HuH-7 (cell line): ENCODE results near the gene ANKMY1.
"Not testable (repeated sequence)": the region's sequence is repeated elsewhere in the genome, so short reads cannot be mapped to it uniquely, and the experiment has no call there.

Experiments used
- DNase-seq: peaks from one replicate; pipeline ENCODE4 v3.0.0; 2011; ENCODE audit warnings: low spot score

The ANKMY1 gene

GRCh38 chr2:240502430-240503121 is 55.2 kb downstream of the ANKMY1 start:
- DNase-seq: no peak

DNA sequence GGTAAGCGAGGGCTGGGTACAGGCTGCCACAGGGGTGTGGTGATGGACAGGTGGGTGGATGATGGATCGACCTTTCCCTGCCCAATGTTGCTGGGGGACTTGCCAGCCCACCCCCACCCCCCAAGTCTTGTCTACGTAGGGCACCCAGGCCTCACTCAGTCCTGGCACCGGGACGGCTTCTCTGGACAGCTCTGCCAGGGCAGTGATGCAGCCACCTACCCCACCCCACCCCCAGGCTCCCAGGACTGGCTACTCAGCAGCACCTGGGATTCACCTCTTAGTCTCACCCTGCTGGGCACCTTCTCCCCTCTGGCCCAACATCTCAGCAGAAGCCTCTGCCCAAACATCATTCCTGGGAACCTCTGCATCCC is 55.7 kb downstream of the ANKMY1 start:
- DNase-seq: no peak

DNA sequence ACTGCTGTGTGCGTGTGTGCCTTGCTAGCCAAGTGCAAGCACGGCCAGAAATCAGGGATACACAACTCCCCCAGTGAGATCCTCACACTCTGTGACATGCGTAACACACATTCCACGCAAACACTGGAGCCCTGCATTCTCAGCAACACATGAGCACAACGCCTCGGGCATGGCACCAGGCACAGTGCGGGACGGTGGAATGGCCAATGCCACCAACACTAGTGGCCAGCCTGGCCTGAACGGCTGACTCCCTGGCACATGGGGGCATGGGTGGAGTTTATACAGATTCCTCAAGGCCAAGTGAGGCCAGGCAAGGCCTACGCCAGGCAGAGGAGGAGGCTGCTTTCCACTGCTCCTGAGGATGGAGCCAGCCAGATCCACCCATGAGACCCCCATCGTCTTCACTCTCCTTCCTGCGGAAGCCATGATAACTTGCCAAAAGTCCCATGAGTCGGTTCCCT is 56.2 kb downstream of the ANKMY1 start:
- no peak for DNase-seq

- no peak for DNase-seq
These were observed 57.0 kb downstream of the ANKMY1 start for GRCh38 chr2:240500561-240501423.

DNA sequence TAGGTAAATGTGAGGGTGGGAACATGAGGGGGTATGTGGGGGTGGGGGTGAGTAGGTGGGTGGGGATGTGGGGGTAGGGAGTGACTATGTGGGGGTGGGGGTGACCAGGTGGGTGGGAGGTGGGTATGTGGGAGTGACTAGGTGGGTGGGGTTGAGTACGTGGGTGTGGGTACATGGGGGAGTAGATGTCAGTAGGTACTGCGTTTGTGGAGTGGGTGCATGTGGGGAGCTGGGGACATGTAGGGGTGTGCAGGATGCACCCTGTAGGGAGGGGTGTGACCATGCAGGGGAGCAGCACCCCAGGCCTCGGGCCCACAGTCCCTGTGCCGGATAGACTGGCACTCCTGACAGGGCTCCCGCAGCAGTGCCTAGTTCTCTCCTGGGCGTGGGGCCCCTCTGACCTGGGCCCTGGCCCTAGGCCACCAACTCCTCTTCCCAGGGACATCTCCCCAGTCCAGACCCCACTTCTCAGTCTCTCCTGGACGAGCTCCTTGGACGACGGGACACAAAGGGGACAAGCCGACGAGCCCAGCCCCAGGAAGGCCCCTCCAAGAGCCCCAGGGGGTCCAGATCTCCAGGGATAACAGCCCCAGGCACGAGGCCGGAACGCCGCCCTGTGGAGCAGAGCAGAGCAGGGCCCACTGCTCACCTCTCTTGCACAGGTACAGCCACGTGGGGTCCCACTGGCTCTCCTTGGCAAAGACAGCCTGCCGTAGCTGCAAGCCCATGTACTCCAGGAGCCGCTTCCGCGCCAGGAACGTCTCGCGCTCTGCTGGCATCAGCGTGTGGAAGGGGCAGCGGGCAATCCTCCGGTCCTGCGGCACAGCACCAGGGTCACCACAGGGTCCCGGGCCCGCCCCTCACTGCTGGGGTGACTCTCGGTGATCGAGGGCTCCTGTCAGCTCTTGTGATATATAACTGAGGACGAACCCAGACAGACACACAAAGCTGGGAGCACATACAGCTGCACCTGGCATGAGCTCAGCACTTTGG is 58.2 kb downstream of the ANKMY1 start:
- no peak for DNase-seq

- no peak for DNase-seq
These were observed 58.9 kb downstream of the ANKMY1 start for GRCh38 chr2:240498958-240499260.

DNA sequence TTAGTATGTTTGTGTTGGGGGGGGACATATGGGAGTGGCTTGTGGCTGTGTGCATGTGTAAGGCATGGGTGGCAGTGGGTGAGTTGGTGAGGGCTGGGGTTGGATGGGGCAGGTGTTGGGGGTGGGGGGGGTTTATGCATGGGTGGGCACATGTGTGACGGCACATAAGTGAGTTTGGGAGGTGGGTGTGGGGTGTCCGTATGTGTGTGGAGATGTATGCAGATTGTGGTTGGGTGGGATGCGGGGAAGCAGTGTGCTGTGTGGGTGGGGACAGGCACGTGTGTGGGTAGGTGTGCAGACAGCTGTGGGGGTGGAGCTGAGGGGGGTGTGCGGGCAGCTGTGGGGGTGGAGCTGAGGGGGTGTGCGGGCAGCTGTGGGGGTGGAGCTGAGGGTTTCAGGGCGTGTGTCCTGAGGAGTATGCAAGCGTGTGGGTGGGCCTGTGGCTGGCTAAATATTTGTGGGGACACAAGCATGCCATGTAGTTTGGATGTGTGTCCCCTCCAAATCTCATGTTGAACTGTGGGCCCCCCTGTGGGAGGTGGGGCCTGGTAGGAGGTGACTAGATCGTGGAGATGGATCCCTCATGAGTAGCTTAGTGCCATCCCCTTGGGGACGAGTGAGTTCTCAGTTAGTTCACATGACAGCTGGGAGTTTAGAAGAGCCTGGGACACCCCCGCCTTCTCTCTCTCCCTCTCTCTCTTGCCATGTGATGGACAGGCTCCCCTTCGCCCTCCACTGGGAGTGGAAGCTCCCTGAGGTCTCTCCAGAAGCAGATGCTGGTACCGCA is 59.4 kb downstream of the ANKMY1 start:
- no peak for DNase-seq

GRCh38 chr2:240497082-240497481 is 60.7 kb downstream of the ANKMY1 start:
- peak; percentile 28 for DNase-seq

DNA sequence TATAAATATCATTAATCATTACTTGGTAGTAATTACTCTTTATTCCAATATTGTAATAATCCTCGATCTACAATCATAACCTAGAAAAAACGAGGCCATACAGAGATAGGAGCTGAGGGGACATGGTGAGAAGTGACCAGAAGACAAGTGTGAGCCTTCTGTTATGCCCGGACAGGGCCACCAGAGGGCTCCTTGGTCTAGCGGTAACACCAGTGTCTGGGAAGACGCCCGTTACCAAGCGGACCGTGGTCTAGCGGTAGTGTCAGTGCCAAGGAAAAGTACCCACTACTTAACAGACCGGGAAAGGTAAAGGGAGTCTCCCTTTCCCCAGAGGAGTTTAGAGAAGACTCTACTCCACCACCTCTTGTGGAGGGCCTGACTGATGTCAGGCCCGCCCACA is 62.8 kb downstream of the ANKMY1 start:
- DNase-seq: not testable (repeated sequence)

GRCh38 chr2:240494194-240494793 is 63.5 kb downstream of the ANKMY1 start:
- DNase-seq: no peak

- DNase-seq: no peak
These were observed 66.3 kb downstream of the ANKMY1 start for GRCh38 chr2:240491483-240491882.

- no peak for DNase-seq
These were observed 75.6 kb downstream of the ANKMY1 start for GRCh38 chr2:240482141-240482540.

GRCh38 chr2:240481720-240482119 is 76.1 kb downstream of the ANKMY1 start:
- no peak for DNase-seq

- DNase-seq: no peak
These were observed 76.8 kb downstream of the ANKMY1 start for GRCh38 chr2:240480834-240481623.

GRCh38 chr2:240479111-240479501 is 78.7 kb downstream of the ANKMY1 start:
- DNase-seq: no peak

GRCh38 chr2:240478346-240479110 is 79.3 kb downstream of the ANKMY1 start:
- no peak for DNase-seq

- no peak for DNase-seq
These were observed 79.9 kb downstream of the ANKMY1 start for GRCh38 chr2:240477916-240478315.

DNA sequence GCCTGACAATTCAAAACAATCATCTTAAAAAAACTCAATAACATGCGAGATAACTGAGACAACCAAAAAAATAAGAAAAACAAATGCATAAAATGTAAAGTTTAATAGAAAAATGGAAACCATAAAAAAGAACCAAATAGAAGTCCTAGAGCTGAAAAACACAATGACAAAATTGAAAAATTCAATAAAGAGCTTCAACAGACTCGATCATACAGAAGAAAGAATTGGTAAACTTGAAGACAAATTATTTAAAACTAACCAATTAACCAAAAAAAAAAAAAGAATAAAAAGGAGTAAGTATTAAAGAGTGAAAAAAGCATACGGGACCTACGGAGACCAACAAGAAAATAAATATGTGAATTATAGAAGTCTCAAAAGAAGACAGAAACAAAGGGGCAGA is 84.6 kb downstream of the ANKMY1 start:
- no peak for DNase-seq

DNA sequence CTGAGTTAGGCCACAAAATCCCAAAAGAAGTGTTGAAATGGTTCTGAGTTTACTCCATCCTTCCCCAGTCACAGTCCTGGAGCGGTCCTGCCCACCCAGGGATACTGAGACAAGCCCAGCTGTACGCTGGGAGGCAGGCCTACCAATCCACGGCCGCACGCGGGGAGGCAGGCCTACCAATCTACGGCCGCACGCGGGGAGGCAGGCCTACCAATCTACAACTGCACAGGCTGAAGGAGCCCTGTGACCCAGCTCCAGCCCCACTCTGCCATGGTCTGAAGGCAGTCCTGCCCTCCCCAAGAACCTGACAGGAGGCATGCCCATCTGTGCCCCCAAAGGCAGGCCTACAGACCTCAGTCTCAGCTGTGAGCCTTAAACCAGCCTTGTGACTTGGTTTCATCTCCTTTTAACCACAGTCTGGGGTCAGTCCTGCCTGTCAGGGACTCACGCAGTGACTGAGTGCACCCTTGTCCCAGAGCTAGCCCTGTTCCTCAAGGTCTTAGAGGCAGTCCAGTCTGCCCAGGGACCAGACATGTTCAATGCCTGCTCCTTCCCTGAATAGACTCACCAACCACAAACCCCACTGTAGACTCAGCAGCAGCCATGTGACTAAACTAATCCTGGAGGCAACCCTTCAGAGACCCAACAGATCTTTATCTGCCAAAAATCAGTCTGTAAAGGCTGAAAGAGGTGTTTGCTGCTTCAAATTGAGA is 85.6 kb downstream of the ANKMY1 start:
- no peak for DNase-seq
